AG04450 (cell line): ENCODE results near the gene EXOC4. TPM values are rescaled to one million over a fixed set of nuclear protein-coding genes. Genes with fewer than 3 reads are reported as not detected.
"Not testable (repeated sequence)": the region's sequence is repeated elsewhere in the genome, so short reads cannot be mapped to it uniquely, and the experiment has no call there.

Experiments
- CTCF ChIA-PET: fragments of 300-600, 350-600 bp; formaldehyde crosslinking; extraction: SDS; loops from one replicate; lab custom pipeline; 2022; ENCODE audit warnings: antibody characterized with exemption, inconsistent platforms; lab: Charles Lee
- POLR2A ChIA-PET: fragments of 350-600 bp; formaldehyde crosslinking; extraction: SDS; loops from one replicate; lab custom pipeline; 2021; ENCODE audit warnings: antibody characterized with exemption, inconsistent platforms; lab: Yijun Ruan, JAX
- DNase-seq: peaks from one replicate; pipeline ENCODE4 v3.0.0-alpha.2; 2011; ENCODE audit warnings: low read depth, low spot score
- H3K27ac ChIP-seq: one replicate; pipeline ENCODE4 v1.5.1; 2012; ENCODE audit warnings: low read depth, low read length, control low read depth
- H3K27me3 ChIP-seq: one replicate; pipeline ENCODE4 v1.6.0; 2012; ENCODE audit warnings: low read length; ENCODE audit not compliant: control insufficient read depth, insufficient read depth
- H3K4me3 ChIP-seq: 2 replicates; pipeline ENCODE4 v1.5.1; 2011; ENCODE audit warnings: mild to moderate bottlenecking, low read depth, low read length, control low read depth
- H3K9me3 ChIP-seq: 2 replicates; pipeline ENCODE4 v1.5.1; 2012; ENCODE audit warnings: low read length; ENCODE audit not compliant: control insufficient read depth, insufficient read depth
- polyA plus RNA-seq: library from polyadenylated mRNA; depleted of rRNA; stranded (reverse); fragments of >200 nt; gene quantifications from 2 replicates; pipeline ENCODE4 v1.2.3, GENCODE V29; 2011
- TF ChIP-seq, protein P1 (sequence below): IDR thresholded peaks from 2 replicates; pipeline ENCODE4 v1.5.1; 2011; ENCODE audit warnings: low read depth, low read length, control low read depth, inconsistent platforms

Gene EXOC4
- polyA plus RNA-seq, 1 experiment: 73.5 TPM

DNA sequence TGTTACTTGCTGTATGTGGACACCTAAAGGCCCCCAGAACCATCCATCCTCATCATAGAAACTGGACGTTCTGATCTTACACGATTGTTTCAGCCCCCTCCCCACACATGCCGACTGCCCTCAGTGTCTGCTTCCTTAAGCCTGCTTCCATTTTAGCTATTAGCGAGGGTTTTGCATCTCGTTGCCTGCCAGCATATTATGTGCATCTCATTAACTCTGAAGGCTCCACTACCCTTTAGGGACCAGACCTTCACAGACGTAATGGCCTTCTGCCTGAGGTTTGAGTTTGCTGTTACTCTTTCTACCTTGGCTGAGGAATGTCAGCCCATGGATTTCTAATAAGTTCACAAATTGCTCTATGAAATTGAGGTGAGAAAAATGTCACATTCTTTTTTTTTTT is 820.4 kb downstream of the EXOC4 start:
- Histone ChIP-seq H3K4me3 (no peak overlapping the region), H3K9me3 (no peaks in the 10 kb centered on the region), H3K27ac (no peak overlapping the region), H3K27me3 (no peaks in the 10 kb centered on the region)
- TF ChIP-seq, protein P1, sequence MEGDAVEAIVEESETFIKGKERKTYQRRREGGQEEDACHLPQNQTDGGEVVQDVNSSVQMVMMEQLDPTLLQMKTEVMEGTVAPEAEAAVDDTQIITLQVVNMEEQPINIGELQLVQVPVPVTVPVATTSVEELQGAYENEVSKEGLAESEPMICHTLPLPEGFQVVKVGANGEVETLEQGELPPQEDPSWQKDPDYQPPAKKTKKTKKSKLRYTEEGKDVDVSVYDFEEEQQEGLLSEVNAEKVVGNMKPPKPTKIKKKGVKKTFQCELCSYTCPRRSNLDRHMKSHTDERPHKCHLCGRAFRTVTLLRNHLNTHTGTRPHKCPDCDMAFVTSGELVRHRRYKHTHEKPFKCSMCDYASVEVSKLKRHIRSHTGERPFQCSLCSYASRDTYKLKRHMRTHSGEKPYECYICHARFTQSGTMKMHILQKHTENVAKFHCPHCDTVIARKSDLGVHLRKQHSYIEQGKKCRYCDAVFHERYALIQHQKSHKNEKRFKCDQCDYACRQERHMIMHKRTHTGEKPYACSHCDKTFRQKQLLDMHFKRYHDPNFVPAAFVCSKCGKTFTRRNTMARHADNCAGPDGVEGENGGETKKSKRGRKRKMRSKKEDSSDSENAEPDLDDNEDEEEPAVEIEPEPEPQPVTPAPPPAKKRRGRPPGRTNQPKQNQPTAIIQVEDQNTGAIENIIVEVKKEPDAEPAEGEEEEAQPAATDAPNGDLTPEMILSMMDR: no peak
- CTCF ChIA-PET: no interaction called here
- POLR2A ChIA-PET: no interaction called here
- DNase-seq: no peak

DNA sequence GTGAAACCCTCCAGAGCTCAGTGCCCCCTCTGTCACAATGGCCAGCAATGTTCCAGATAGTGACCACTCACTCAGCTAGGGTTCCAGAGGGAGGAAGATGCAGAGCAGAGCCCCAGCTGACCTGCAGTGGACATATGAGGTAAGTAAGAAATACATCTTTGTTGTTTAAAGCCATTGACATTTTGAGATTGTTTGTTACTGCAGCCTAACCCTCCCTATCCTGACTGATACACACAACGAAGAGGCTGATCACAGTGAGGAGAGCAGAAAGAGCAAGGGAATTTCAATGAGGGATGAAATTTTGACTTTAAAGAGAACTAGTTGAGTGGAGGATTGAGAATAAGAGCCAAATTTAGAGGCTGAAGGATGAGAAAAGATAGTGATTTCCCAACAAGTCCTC is 822.9 kb downstream of the EXOC4 start:
- CTCF ChIA-PET: no interaction called here

DNA sequence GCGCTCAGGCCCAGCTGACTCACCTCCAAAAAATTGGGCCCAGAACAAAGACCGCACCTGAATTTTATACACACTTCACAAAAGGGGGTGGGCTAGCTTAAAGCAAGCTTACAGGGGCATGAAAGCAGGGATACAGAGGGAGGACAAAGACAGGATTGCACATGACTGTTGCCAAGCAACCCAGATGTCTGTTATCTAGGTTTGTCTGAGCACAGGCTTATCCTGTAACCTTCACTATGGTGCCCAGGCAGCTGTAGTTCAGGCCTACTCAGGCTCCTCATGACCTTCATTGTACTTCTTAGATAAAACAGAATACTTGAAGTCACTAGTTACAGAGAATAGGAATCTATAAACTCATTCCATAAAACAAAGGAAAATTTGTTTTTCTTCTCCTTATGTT is 824.7 kb downstream of the EXOC4 start:
- CTCF ChIA-PET: interaction anchor here (1.7 kb wide), 1 partner anchor 64 kb away, joined by 6 read pairs; no protein-coding TSS in a partner anchor
- DNase-seq, H3K27ac ChIP-seq, POLR2A ChIA-PET, H3K9me3 ChIP-seq, H3K27me3 ChIP-seq, H3K4me3 ChIP-seq: not testable (repeated sequence)

More for the DNA sequence above, 822.9 kb downstream of the EXOC4 start:
- TF ChIP-seq, protein P1: no peak
- no peaks in the 10 kb centered on the region for H3K27me3 ChIP-seq
- no peak overlapping the region for H3K4me3 ChIP-seq
- no peak for DNase-seq
- POLR2A ChIA-PET: no interaction called here
- no peaks in the 10 kb centered on the region for H3K9me3 ChIP-seq
- no peak overlapping the region for H3K27ac ChIP-seq

DNA sequence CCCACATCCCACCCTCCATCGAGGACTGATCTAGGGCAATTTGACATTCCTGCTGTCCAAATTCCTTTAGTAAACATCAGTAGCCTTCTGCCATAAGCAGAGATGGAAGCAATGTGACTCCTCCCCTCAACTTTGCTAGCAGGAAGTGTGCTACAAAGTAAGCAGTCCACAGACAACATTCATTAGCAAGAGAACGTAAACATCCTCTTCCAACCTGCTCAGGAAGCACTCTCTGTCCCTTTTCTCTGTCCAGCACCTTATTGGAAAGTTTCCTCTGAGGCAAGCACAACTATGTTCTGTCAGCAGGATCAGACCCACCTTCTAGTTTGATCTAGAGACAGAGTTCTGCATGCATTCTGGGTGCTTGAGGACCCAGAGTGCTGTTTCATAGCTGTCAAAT is 826.1 kb downstream of the EXOC4 start:
- no peaks in the 10 kb centered on the region for H3K27me3 ChIP-seq
- H3K4me3 ChIP-seq: no peak overlapping the region
- ChIA-PET POLR2A (no interaction called here), CTCF (no interaction called here)
- no peak for DNase-seq
- no peaks in the 10 kb centered on the region for H3K9me3 ChIP-seq
- H3K27ac ChIP-seq: peak overlapping the region; percentile 11
- TF ChIP-seq, protein P1: no peak

DNA sequence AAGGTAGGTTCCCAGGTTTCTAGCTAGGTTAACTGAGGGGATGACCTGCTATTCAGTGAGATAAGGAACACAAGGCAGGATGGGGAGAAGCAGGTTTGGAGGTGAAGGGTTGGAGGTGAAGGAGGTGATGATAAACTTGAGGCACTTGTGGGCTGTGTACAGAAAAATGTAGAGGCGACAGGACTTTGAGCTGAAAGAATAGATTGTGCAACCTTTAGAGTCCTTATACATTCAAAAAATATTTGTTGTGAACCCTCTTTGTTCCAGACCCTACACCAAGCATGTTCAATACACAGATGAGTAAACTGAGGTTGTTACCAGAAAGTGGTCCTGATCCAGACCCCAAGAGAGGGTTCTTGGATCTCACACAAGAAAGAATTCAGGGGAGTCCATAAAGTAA is 828.8 kb downstream of the EXOC4 start:
- Histone ChIP-seq H3K27ac (no peak overlapping the region), H3K27me3 (no peaks in the 10 kb centered on the region), H3K9me3 (no peaks in the 10 kb centered on the region), H3K4me3 (no peak overlapping the region)
- DNase-seq: no peak
- ChIA-PET CTCF (no interaction called here), POLR2A (no interaction called here)
- TF ChIP-seq, protein P1: no peak
